ENCODE results near the gene ZFR. TPM values are rescaled to one million over a fixed set of nuclear protein-coding genes. Genes with fewer than 3 reads are reported as not detected.

The ZFR gene
- polyA plus RNA-seq, 1 of the 3 experiments (the other 2 are of a cell fraction) = 24.6 TPM

DNA sequence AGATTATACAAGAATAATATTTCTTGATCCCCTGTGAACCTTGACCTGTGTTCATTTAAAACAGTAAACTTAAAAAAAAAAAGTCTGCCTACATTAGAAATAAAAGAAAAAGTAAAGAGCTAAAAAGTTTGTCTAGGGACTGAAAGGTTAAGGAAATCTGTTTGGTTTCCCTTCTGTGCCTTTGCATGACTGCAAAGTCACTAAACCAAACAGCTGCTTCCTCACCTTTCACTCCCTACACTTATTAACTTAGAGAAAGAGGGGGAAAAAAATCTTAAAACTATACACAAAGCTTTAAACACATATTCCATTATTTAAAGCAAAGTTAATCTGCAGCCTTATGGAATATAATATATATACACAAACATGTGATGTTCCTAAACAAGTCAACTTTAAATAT lies 65.1 kb downstream of the ZFR start:
- no peaks in the 10 kb centered on the region for H3K9me3 ChIP-seq
- DNase-seq = no peak
- H3K36me3 ChIP-seq (replicated peaks in 1 of 2; ENCODE audit: control insufficient read depth in 1 of 2, insufficient read depth in 2 of 2, low read length in 1 of 2) = peaks cover 64 to 79% of the 10 kb centered on the region in 2 experiments
- peaks cover 7% of the 10 kb centered on the region for H3F3A ChIP-seq (replicated peaks; ENCODE audit: insufficient read depth)
- ChIA-PET POLR2A (no interaction called here), CTCF (interaction anchor here (1.2 to 1.9 kb wide), 4 partner anchors 11 to 211 kb away, joined by 4 to 6 read pairs (median 4); no protein-coding TSS in a partner anchor)
- no peak overlapping the region for H3K27ac ChIP-seq (ENCODE audit: low read depth in 2 of 2, low read length in 1 of 2)
- no peak overlapping the region for H3K9ac ChIP-seq
- no peak overlapping the region for H3K4me3 ChIP-seq (ENCODE audit: low read depth in 2 of 2, low read length in 1 of 2)
- no peaks in the 10 kb centered on the region for H4K20me1 ChIP-seq (ENCODE audit: insufficient read depth)
- no peaks in the 10 kb centered on the region for H3K4me1 ChIP-seq (ENCODE audit: control insufficient read depth in 1 of 2, insufficient read depth in 2 of 2, low read depth in 1 of 2, low read length in 1 of 2)
- no peaks in the 10 kb centered on the region for H3K9me2 ChIP-seq
- no peak overlapping the region for H2AFZ ChIP-seq (ENCODE audit: low read depth)
- no peak overlapping the region for H3K4me2 ChIP-seq
- no peaks in the 10 kb centered on the region for H3K27me3 ChIP-seq (ENCODE audit: insufficient read depth)
- TF ChIP-seq FOXJ3 (CRISPR knock-in tag; IDR thresholded peaks at IDR 0.05) (no peak), EZH2phosphoT487 (IDR thresholded peaks at IDR 0.05; ENCODE audit: borderline replicate concordance, low read depth) (no peak), RXRA (IDR thresholded peaks at IDR 0.05; ENCODE audit: borderline replicate concordance, low read depth) (no peak), TEAD4 (IDR thresholded peaks at IDR 0.05; ENCODE audit: borderline replicate concordance, insufficient read depth) (no peak), EP300 (IDR thresholded peaks at IDR 0.05; ENCODE audit: borderline replicate concordance in 1 of 2, low read depth in 1 of 2, low read length in 1 of 2) (no peak)
- TF ChIP-seq, protein P1, sequence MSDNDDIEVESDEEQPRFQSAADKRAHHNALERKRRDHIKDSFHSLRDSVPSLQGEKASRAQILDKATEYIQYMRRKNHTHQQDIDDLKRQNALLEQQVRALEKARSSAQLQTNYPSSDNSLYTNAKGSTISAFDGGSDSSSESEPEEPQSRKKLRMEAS (IDR thresholded peaks at IDR 0.05; ENCODE audit: low read depth) = no peak
- no peaks in the 10 kb centered on the region; the same call in 1 of the 2 replicates for H3K79me2 ChIP-seq (ENCODE audit: insufficient read depth)

DNA sequence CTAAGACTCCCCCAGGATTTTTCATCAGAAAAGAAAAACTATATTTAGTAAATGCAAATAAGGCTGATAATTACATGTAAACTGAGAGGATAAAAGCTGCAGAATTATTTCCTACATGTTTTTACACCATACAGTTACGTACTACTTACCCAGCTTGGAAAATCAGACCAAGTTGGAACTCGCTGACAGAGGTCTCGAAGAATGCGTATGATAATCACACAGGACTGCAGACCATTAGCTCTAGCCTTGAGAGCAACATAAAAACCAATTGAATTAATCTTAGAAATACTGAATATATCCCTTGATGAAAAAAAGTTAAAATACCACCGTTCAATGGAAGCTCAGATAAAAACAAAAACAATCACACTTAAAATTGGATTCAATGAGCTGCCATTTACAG lies 65.6 kb downstream of the ZFR start:
- CTCF ChIA-PET = interaction anchor here (1.2 to 1.9 kb wide), 5 partner anchors 9 to 211 kb away, joined by 3 to 6 read pairs (median 4); no protein-coding TSS in a partner anchor
- Histone ChIP-seq H3K9me3 (no peaks in the 10 kb centered on the region), H4K20me1 (ENCODE audit: insufficient read depth) (no peaks in the 10 kb centered on the region), H3K4me2 (no peak overlapping the region), H3K4me3 (ENCODE audit: low read depth in 2 of 2, low read length in 1 of 2) (no peak overlapping the region), H3K79me2 (ENCODE audit: insufficient read depth) (peaks cover under 1% of the 10 kb centered on the region; the same call in 1 of the 2 replicates), H3F3A (replicated peaks; ENCODE audit: insufficient read depth) (peaks cover 7% of the 10 kb centered on the region), H3K27me3 (ENCODE audit: insufficient read depth) (no peaks in the 10 kb centered on the region), H3K36me3 (replicated peaks in 1 of 2; ENCODE audit: control insufficient read depth in 1 of 2, insufficient read depth in 2 of 2, low read length in 1 of 2) (peaks cover 61 to 77% of the 10 kb centered on the region in 2 experiments), H3K9ac (no peak overlapping the region), H2AFZ (ENCODE audit: low read depth) (no peak overlapping the region), H3K9me2 (no peaks in the 10 kb centered on the region), H3K4me1 (ENCODE audit: control insufficient read depth in 1 of 2, insufficient read depth in 2 of 2, low read depth in 1 of 2, low read length in 1 of 2) (no peaks in the 10 kb centered on the region), H3K27ac (ENCODE audit: low read depth in 2 of 2, low read length in 1 of 2) (no peak overlapping the region)
- POLR2A ChIA-PET = no interaction called here
- TF ChIP-seq CHD2 (IDR thresholded peaks at IDR 0.05; ENCODE audit: low read length, partially characterized antibody) (no peak), NFIC (IDR thresholded peaks at IDR 0.05; ENCODE audit: borderline replicate concordance) (no peak), TEAD4 (IDR thresholded peaks at IDR 0.05; ENCODE audit: borderline replicate concordance, insufficient read depth) (no peak), FOXM1 (IDR thresholded peaks at IDR 0.05; ENCODE audit: low read depth) (no peak), TAF1 (IDR thresholded peaks at IDR 0.05; ENCODE audit: borderline replicate concordance, low read depth, low read length) (no peak), RXRA (IDR thresholded peaks at IDR 0.05; ENCODE audit: borderline replicate concordance, low read depth) (no peak), GATA2 (CRISPR knock-in tag; IDR thresholded peaks at IDR 0.05) (no peak), NRF1 (IDR thresholded peaks at IDR 0.05; ENCODE audit: low read depth, low read length) (no peak), EP300 (IDR thresholded peaks at IDR 0.05; ENCODE audit: borderline replicate concordance in 1 of 2, low read depth in 1 of 2, low read length in 1 of 2) (no peak), RFX5 (IDR thresholded peaks at IDR 0.05; ENCODE audit: low read length) (no peak), TCF12 (IDR thresholded peaks at IDR 0.05) (no peak), JUND (IDR thresholded peaks at IDR 0.05) (no peak), YY1 (IDR thresholded peaks at IDR 0.05; ENCODE audit: low read depth) (no peak)
- TF ChIP-seq, protein P2, sequence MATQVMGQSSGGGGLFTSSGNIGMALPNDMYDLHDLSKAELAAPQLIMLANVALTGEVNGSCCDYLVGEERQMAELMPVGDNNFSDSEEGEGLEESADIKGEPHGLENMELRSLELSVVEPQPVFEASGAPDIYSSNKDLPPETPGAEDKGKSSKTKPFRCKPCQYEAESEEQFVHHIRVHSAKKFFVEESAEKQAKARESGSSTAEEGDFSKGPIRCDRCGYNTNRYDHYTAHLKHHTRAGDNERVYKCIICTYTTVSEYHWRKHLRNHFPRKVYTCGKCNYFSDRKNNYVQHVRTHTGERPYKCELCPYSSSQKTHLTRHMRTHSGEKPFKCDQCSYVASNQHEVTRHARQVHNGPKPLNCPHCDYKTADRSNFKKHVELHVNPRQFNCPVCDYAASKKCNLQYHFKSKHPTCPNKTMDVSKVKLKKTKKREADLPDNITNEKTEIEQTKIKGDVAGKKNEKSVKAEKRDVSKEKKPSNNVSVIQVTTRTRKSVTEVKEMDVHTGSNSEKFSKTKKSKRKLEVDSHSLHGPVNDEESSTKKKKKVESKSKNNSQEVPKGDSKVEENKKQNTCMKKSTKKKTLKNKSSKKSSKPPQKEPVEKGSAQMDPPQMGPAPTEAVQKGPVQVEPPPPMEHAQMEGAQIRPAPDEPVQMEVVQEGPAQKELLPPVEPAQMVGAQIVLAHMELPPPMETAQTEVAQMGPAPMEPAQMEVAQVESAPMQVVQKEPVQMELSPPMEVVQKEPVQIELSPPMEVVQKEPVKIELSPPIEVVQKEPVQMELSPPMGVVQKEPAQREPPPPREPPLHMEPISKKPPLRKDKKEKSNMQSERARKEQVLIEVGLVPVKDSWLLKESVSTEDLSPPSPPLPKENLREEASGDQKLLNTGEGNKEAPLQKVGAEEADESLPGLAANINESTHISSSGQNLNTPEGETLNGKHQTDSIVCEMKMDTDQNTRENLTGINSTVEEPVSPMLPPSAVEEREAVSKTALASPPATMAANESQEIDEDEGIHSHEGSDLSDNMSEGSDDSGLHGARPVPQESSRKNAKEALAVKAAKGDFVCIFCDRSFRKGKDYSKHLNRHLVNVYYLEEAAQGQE (IDR thresholded peaks at IDR 0.05; ENCODE audit: low read depth, low read length) = no peak
- TF ChIP-seq, protein P3, sequence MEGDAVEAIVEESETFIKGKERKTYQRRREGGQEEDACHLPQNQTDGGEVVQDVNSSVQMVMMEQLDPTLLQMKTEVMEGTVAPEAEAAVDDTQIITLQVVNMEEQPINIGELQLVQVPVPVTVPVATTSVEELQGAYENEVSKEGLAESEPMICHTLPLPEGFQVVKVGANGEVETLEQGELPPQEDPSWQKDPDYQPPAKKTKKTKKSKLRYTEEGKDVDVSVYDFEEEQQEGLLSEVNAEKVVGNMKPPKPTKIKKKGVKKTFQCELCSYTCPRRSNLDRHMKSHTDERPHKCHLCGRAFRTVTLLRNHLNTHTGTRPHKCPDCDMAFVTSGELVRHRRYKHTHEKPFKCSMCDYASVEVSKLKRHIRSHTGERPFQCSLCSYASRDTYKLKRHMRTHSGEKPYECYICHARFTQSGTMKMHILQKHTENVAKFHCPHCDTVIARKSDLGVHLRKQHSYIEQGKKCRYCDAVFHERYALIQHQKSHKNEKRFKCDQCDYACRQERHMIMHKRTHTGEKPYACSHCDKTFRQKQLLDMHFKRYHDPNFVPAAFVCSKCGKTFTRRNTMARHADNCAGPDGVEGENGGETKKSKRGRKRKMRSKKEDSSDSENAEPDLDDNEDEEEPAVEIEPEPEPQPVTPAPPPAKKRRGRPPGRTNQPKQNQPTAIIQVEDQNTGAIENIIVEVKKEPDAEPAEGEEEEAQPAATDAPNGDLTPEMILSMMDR (IDR thresholded peaks at IDR 0.05) = no peak
- TF ChIP-seq, protein P1 (IDR thresholded peaks at IDR 0.05; ENCODE audit: low read depth) = no peak
- 79% methylated on average over 5 of the region's 5 CpGs for WGBS (ENCODE audit: low lambda C conversion rate)
- DNase-seq = no peak
